Stomach (tissue), 9 donors: ENCODE results near the gene CYB5R4. TPM values are rescaled to one million over a fixed set of nuclear protein-coding genes. Genes with fewer than 3 reads are reported as not detected.

Source experiments
- DNase-seq, 2 donors: peaks; one replicate each; pipeline versions ENCODE4 v3.0.0 to v3.0.0-alpha.2; 2013 to 2019
- H3K27ac ChIP-seq, 5 donors: fragments of 200-600 bp in 4 of 5; sonication (generic) in 4 of 5; one replicate each; pipeline ENCODE4 v1.5.1; 2013 to 2019; ENCODE audit warnings: mild to moderate bottlenecking in 1 of 5, moderate library complexity in 1 of 5
- H3K27me3 ChIP-seq, 3 donors: fragments of 200-600 bp; sonication (generic); one replicate each; pipeline ENCODE4 v1.5.1; 2017 to 2019; ENCODE audit warnings: mixed run types in 1 of 3
- H3K36me3 ChIP-seq, 4 donors: fragments of 200-600 bp; sonication (generic); 1 replicate in 3 of 4; 2 replicates in 1 of 4; pipeline ENCODE4 v1.5.1; 2016 to 2019
- H3K4me1 ChIP-seq, 4 donors: fragments of 200-600 bp; sonication (generic); one replicate each; pipeline ENCODE4 v1.5.1; 2016 to 2019
- H3K4me3 ChIP-seq, 4 donors: fragments of 200-600 bp; sonication (generic) in 3 of 4; one replicate each; pipeline ENCODE4 v1.5.1; 2016 to 2019; ENCODE audit warnings: mild to moderate bottlenecking in 1 of 4
- H3K9me3 ChIP-seq, 4 donors: fragments of 200-600 bp; sonication (generic); one replicate each; pipeline ENCODE4 v1.5.1; 2016 to 2019
- CTCF ChIP-seq, 7 experiments: fragments of 450-650 bp in 4 of 7; fragments of 200-600 bp in 3 of 7; sonication (generic) in 3 of 7; IDR thresholded peaks; one replicate each; pipeline ENCODE4 v1.5.1; 2016 to 2019; ENCODE audit warnings: antibody characterized with exemption in 7 of 7, control low read depth in 2 of 7, mild to moderate bottlenecking in 1 of 7
- EP300 ChIP-seq: sonication (generic); formaldehyde crosslinking; IDR thresholded peaks from one replicate; pipeline ENCODE4 v1.6.1; 2017; ENCODE audit warnings: antibody characterized with exemption
- POLR2A ChIP-seq, 4 donors: fragments of 450-650 bp; IDR thresholded peaks; one replicate each; pipeline ENCODE4 v1.6.1; 2016; ENCODE audit warnings: antibody characterized with exemption in 4 of 4, control low read depth in 2 of 4, mild to moderate bottlenecking in 1 of 4, moderate library complexity in 1 of 4
- POLR2AphosphoS5 ChIP-seq, 3 donors: sonication (generic); formaldehyde crosslinking; IDR thresholded peaks; one replicate each; pipeline ENCODE4 v1.6.1; 2016; ENCODE audit warnings: antibody characterized with exemption in 3 of 3
- WGBS, 5 donors: extraction: QIAGEN DNeasy Blood & Tissue Kit in 3 of 5; methylation state at CpG; one replicate each; pipeline versions ENCODE4 v1.1.5 to v1.1.7; 2013 to 2018; 5-methylcytosine and 5-hydroxymethylcytosine counted together
- intact Hi-C: fragments of 100-400 bp; cut with DNase I; formaldehyde crosslinking; loops from one replicate; pipeline ENCODE4 v1.15.1; 2023; ENCODE audit warnings: low total_unique reads
- polyA plus RNA-seq, 3 donors: library from polyadenylated mRNA; stranded (reverse); fragments of 200-250 nt; gene quantifications; one replicate each; pipeline ENCODE4 v1.2.3, GENCODE V29; 2013
- total RNA-seq, 5 donors: library from RNA; depleted of rRNA; stranded (reverse); fragments of >200 nt; gene quantifications; one replicate each; pipeline versions ENCODE4 v1.1.0 to v1.2.3, GENCODE V29; 2014 to 2016
- donor health status: healthy with polysubstance abuse.
- donor health status: Bipolar disorder and iron deficiency.
- donor health status: healthy.

CYB5R4 gene
- total and polyA plus RNA-seq, 8 donors: 0.89 to 50.7 (median 12.4) TPM

DNA sequence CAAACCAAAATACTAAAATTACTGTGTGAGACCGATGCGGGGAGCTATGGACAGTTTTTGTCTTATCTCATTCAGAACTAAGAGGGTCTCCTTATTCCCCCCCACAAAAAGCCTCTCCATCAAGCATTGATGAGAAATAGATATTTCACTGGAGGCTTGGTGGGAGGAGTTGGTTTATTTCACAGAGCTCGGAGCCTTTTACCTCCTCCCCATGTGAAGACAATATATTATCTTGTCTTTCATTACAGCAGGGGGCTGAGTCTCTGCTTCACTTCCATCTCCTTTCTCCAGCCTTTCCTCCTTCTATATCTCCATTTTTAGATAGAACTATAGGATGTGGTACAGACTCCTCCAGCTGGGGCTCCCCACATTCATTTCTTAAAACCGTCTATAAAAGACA is 144.2 kb downstream of the CYB5R4 start:
- Histone ChIP-seq H3K9me3 (no peaks in the 10 kb centered on the region), H3K4me1 (no peaks in the 10 kb centered on the region), H3K36me3 (no peaks in the 10 kb centered on the region), H3K4me3 (no peak overlapping the region), H3K27ac (no peak overlapping the region), H3K27me3 (no peaks in the 10 kb centered on the region)
- DNase-seq: no peak
- WGBS, 5 donors: 72 to 88% (median 82%) methylated on average over 4 of the region's 4 CpGs
- intact Hi-C loops: no loop called here
- TF ChIP-seq POLR2AphosphoS5 (IDR thresholded peaks at IDR 0.05) (no peak), CTCF (IDR thresholded peaks at IDR 0.05) (no peak), EP300 (no peak), POLR2A (IDR thresholded peaks at IDR 0.05) (no peak)

- intact Hi-C loops: no loop called here
- TF ChIP-seq EP300 (no peak), POLR2AphosphoS5 (IDR thresholded peaks at IDR 0.05) (no peak), CTCF (IDR thresholded peaks at IDR 0.05) (no peak), POLR2A (IDR thresholded peaks at IDR 0.05) (no peak)
Measured at GRCh38 chr6:84007871-84008270, 148.4 kb downstream of the CYB5R4 start.

GRCh38 chr6:84013354-84013753 is 153.9 kb downstream of the CYB5R4 start:
- 46 to 72% (median 54%) methylated on average over 2 of the region's 2 CpGs for WGBS, 5 donors
- Histone ChIP-seq H3K36me3 (no peaks in the 10 kb centered on the region), H3K4me3 (no peak overlapping the region), H3K27me3 (no peaks in the 10 kb centered on the region), H3K27ac (no peak overlapping the region), H3K4me1 (no peaks in the 10 kb centered on the region), H3K9me3 (no peaks in the 10 kb centered on the region)
- intact Hi-C loops: no loop called here
- TF ChIP-seq POLR2AphosphoS5 (IDR thresholded peaks at IDR 0.05): no peak
- TF ChIP-seq CTCF (IDR thresholded peaks at IDR 0.05): no peak
- no peak for TF ChIP-seq EP300
- no peak for TF ChIP-seq POLR2A (IDR thresholded peaks at IDR 0.05)
- DNase-seq: peak in 1 of 2 donors; percentile 24

More at GRCh38 chr6:84007871-84008270, 148.4 kb downstream of the CYB5R4 start:
- Histone ChIP-seq H3K36me3 (no peaks in the 10 kb centered on the region), H3K27ac (no peak overlapping the region), H3K27me3 (no peaks in the 10 kb centered on the region), H3K4me3 (no peak overlapping the region), H3K9me3 (no peaks in the 10 kb centered on the region), H3K4me1 (no peaks in the 10 kb centered on the region)
- 77 to 90% (median 84%) methylated on average over 5 of the region's 5 CpGs for WGBS, 5 donors
- no peak for DNase-seq

DNA sequence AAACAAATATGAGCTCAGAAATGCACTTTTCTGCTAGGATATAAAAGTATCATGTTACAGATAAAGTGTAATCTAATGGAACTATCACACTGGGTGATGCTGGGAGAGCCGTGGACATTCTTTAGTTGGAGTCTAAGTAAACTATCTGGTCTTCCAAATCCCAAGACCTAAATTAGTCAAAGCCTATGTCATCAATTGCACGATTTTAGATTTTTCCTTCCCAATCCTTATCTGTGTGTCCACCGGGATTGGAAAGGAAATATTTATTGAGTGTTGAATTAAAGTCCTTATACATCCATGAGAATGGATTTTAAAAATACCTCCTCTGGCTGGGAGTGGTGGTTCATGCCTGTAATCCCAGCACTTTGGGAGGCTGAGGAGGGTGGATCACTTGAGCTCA is 154.4 kb downstream of the CYB5R4 start:
- H3K4me3 ChIP-seq: no peak overlapping the region
- WGBS, 5 donors: 27 to 44% (median 40%) methylated on average over 3 of the region's 3 CpGs
- DNase-seq: no peak
- H3K27me3 ChIP-seq: no peaks in the 10 kb centered on the region
- no peaks in the 10 kb centered on the region for H3K9me3 ChIP-seq
- H3K27ac ChIP-seq: no peak overlapping the region
- H3K36me3 ChIP-seq: no peaks in the 10 kb centered on the region
- H3K4me1 ChIP-seq: no peaks in the 10 kb centered on the region
- intact Hi-C loops: no loop called here
- TF ChIP-seq CTCF (IDR thresholded peaks at IDR 0.05) (no peak), POLR2A (IDR thresholded peaks at IDR 0.05) (no peak), EP300 (no peak), POLR2AphosphoS5 (IDR thresholded peaks at IDR 0.05) (no peak)
